ENCODE results near the gene ERVH48-1. TPM values are rescaled to one million over a fixed set of nuclear protein-coding genes. Genes with fewer than 3 reads are reported as not detected.
"Not testable (repeated sequence)": the region's sequence is repeated elsewhere in the genome, so short reads cannot be mapped to it uniquely, and the experiment has no call there.

The ERVH48-1 gene
- total and polyA plus RNA-seq, 11 donors: 0.08 TPM; not detected in 10

DNA sequence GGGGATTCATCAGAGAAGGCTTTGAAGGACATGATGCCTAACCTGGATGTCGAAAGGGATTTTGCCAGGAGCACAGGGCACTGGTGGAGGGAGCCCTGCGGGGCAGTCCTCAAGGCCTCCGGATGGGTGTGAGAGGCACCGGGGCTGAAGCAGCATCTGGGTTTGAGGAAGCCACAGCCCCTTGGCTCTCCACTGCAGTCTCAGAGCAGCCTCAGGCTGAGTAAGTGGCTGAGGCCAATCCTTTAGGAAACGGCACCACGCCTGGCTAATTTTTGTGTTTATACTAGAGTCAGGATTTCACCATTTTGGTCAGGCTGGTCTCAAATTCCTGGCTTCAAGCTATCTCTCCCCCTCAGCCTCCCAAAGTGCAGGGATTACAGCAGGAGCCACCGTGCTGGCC lies 12.0 kb downstream of the ERVH48-1 start:
- H3K9me3 ChIP-seq: no peaks in the 10 kb centered on the region
- ATAC-seq (peak in 2 of 4 donors; percentile 19 to 27), DNase-seq (no peak)
- 65 to 93% (median 80%) methylated on average over 7 of the region's 7 CpGs for WGBS, 4 donors
- intact Hi-C loops (cut with DNase I): loop anchor here in 1 of 10 donors (10.0 kb wide), 1 partner anchor 731 kb away; no protein-coding TSS in a partner anchor
- no peak overlapping the region for H3K27ac ChIP-seq
- no peak overlapping the region for H3K4me3 ChIP-seq
- H3K27me3 ChIP-seq: no peaks in the 10 kb centered on the region
- H3K36me3 ChIP-seq: peaks cover 3 to 50% (median 38%) of the 10 kb centered on the region in 9 donors
- TF ChIP-seq, protein P1, sequence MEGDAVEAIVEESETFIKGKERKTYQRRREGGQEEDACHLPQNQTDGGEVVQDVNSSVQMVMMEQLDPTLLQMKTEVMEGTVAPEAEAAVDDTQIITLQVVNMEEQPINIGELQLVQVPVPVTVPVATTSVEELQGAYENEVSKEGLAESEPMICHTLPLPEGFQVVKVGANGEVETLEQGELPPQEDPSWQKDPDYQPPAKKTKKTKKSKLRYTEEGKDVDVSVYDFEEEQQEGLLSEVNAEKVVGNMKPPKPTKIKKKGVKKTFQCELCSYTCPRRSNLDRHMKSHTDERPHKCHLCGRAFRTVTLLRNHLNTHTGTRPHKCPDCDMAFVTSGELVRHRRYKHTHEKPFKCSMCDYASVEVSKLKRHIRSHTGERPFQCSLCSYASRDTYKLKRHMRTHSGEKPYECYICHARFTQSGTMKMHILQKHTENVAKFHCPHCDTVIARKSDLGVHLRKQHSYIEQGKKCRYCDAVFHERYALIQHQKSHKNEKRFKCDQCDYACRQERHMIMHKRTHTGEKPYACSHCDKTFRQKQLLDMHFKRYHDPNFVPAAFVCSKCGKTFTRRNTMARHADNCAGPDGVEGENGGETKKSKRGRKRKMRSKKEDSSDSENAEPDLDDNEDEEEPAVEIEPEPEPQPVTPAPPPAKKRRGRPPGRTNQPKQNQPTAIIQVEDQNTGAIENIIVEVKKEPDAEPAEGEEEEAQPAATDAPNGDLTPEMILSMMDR (IDR thresholded peaks at IDR 0.05): no peak
- no peak for TF ChIP-seq POLR2A (IDR thresholded peaks at IDR 0.05)
- peaks cover 0 to 4% (median 0%) of the 10 kb centered on the region in 12 donors for H3K4me1 ChIP-seq

DNA sequence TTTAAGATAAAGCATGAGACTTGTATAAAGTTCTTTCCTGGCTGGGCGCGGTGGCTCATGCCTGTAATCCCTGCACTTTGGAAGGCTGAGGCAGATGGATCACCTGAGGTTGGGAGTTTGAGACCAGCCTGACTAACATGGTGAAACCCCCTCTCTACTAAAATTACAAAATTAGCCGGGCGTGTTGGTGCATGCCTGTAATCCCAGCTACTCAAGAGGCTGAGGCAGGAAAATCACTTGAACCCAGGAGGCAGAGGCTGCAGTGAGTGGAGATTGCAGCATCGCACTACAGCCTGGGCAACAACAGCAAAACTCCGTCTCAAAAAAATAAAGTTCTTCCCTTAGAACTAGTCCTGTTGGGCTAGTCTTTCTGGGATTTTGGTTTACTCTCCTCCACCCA lies 13.5 kb downstream of the ERVH48-1 start:
- not testable (repeated sequence) for H3K9me3 ChIP-seq, H3K4me3 ChIP-seq, H3K4me1 ChIP-seq, ATAC-seq, H3K27ac ChIP-seq, DNase-seq, H3K27me3 ChIP-seq
- intact Hi-C loops (cut with DNase I): loop anchor here in 1 of 10 donors (10.0 kb wide), 1 partner anchor 733 kb away; no protein-coding TSS in a partner anchor
- 93 to 97% (median 95%) methylated on average over 6 of the region's 6 CpGs for WGBS, 4 donors
- H3K36me3 ChIP-seq: peaks cover 3 to 66% (median 53%) of the 10 kb centered on the region in 9 donors

DNA sequence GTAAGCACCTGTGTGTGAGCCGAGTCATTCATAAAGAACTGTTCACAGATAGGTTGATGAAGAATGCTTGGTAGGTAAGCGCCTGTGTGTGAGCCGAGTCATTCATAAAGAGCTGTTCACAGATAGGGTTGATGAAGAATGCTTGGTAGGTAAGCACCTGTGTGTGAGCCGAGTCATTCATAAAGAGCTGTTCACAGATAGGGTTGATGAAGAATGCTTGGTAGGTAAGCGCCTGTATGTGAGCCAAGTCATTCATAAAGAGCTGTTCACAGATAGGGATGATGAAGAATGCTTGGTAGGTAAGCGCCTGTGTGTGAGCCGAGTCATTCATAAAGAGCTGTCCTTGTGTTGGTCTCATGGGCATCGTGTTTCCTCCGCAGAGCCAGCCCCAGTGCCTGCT lies 16.9 kb downstream of the ERVH48-1 start:
- H3K9me3 ChIP-seq, H3K4me1 ChIP-seq, H3K27me3 ChIP-seq, H3K4me3 ChIP-seq, H3K27ac ChIP-seq, DNase-seq, ATAC-seq: not testable (repeated sequence)
- intact Hi-C loops (cut with DNase I): loop anchor here in 1 of 10 donors (10.0 kb wide), 1 partner anchor 56 kb away; no protein-coding TSS in a partner anchor
- peaks cover 3 to 99% (median 88%) of the 10 kb centered on the region in 9 donors for H3K36me3 ChIP-seq
- WGBS, 4 donors: 81 to 89% (median 85%) methylated on average over 9 of the region's 9 CpGs

DNA sequence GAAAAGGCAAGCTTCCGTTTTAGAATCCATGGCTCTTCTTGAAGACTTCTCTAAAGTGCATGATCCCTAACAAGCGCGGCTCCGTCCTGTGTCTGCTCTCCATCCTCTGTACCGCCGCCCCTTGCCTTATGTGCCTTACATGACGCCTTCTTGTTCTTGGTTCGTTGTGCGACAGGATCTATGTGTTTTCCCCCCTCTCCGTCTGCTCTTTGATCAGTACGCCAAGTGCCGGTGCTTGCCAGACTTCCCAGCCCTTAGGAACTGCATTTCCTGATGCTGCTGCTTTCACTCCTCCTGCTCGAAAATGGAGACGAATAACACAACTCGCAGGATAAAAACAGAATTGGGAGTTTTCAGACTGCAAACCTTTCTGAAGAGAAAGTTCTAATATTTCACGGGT lies 19.2 kb downstream of the ERVH48-1 start:
- Histone ChIP-seq H3K27ac (no peak overlapping the region), H3K9me3 (no peaks in the 10 kb centered on the region), H3K36me3 (peaks cover 3 to 99% (median 96%) of the 10 kb centered on the region in 9 donors), H3K27me3 (no peaks in the 10 kb centered on the region), H3K4me1 (no peaks in the 10 kb centered on the region), H3K4me3 (no peak overlapping the region)
- TF ChIP-seq, protein P1 (IDR thresholded peaks at IDR 0.05): no peak
- TF ChIP-seq POLR2A (IDR thresholded peaks at IDR 0.05): no peak
- intact Hi-C loops (cut with DNase I): loop anchor here in 1 of 10 donors (10.0 kb wide), 1 partner anchor 59 kb away; no protein-coding TSS in a partner anchor
- 94 to 98% (median 96%) methylated on average over 16 of the region's 16 CpGs for whole genome bisulfite sequencing, 4 donors
- DNase-seq (peak in 1 of 5 donors; percentile 15), ATAC-seq (no peak)

DNA sequence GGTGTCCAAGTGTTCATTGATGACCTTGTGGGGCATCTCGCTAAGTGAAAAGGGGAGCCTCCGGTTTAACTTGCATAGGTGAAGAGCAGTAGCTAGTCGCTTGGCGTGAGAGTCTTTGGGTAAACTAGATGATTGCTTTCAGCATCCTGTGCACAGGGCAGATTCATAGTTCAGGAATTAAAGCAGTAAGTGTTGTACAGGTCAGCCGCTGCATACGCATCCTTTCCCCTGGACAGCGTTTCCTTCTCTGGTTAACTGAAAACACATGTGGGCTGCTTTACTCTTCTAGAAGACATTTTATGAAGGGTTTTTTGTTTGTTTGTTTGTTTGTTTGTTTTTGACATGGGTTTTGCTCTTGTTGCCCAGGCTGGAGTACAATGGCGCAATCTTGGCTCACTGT lies 20.2 kb downstream of the ERVH48-1 start:
- no peaks in the 10 kb centered on the region for H3K9me3 ChIP-seq
- ATAC-seq (no peak), DNase-seq (no peak)
- no peak overlapping the region for H3K27ac ChIP-seq
- peaks cover 3 to 99% (median 97%) of the 10 kb centered on the region in 9 donors for H3K36me3 ChIP-seq
- no peak overlapping the region for H3K4me3 ChIP-seq
- 94 to 97% (median 96%) methylated on average over 8 of the region's 8 CpGs for WGBS, 4 donors
- H3K4me1 ChIP-seq: peaks cover 0 to 8% (median 2%) of the 10 kb centered on the region in 12 donors
- H3K27me3 ChIP-seq: no peaks in the 10 kb centered on the region
- TF ChIP-seq, protein P1 (IDR thresholded peaks at IDR 0.05): no peak
- TF ChIP-seq POLR2A (IDR thresholded peaks at IDR 0.05): no peak
- intact Hi-C loops (cut with DNase I): loop anchor here in 1 of 10 donors (10.0 kb wide), 1 partner anchor 60 kb away; no protein-coding TSS in a partner anchor
